ENCODE data around the gene LPAR1.

GRCh38 chr9:110847671-110848070 lies 190.6 kb downstream of the LPAR1 start:
- TF ChIP-seq, protein P1, sequence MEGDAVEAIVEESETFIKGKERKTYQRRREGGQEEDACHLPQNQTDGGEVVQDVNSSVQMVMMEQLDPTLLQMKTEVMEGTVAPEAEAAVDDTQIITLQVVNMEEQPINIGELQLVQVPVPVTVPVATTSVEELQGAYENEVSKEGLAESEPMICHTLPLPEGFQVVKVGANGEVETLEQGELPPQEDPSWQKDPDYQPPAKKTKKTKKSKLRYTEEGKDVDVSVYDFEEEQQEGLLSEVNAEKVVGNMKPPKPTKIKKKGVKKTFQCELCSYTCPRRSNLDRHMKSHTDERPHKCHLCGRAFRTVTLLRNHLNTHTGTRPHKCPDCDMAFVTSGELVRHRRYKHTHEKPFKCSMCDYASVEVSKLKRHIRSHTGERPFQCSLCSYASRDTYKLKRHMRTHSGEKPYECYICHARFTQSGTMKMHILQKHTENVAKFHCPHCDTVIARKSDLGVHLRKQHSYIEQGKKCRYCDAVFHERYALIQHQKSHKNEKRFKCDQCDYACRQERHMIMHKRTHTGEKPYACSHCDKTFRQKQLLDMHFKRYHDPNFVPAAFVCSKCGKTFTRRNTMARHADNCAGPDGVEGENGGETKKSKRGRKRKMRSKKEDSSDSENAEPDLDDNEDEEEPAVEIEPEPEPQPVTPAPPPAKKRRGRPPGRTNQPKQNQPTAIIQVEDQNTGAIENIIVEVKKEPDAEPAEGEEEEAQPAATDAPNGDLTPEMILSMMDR (IDR thresholded peaks at IDR 0.05), result no peak
- TF ChIP-seq EZH2 (IDR thresholded peaks at IDR 0.05), result no peak
